Neuron (in vitro differentiated cells): ENCODE results near the gene IMPG2.

ENCODE experiments used
- H2AFZ ChIP-seq: one replicate; pipeline ENCODE4 v1.6.1; 2013; ENCODE audit warnings: low read depth, mild to moderate bottlenecking, inconsistent platforms, low read length, moderate library complexity
- H3K27me3 ChIP-seq: one replicate; pipeline ENCODE4 v1.6.1; 2013; ENCODE audit warnings: low read length; ENCODE audit not compliant: insufficient read depth
- H3K36me3 ChIP-seq: one replicate; pipeline ENCODE4 v1.6.1; 2013; ENCODE audit warnings: low read length; ENCODE audit not compliant: insufficient read depth
- H3K4me1 ChIP-seq: one replicate; pipeline ENCODE4 v1.6.1; 2013; ENCODE audit warnings: low read length; ENCODE audit not compliant: insufficient read depth
- H3K4me3 ChIP-seq: 2 replicates; pipeline ENCODE4 v1.5.1; 2013; ENCODE audit warnings: mild to moderate bottlenecking, low read length, moderate library complexity
- H3K9me3 ChIP-seq: one replicate; pipeline ENCODE4 v1.6.1; 2013; ENCODE audit warnings: low read length

Gene IMPG2

GRCh38 chr3:101217472-101218245, 102.7 kb downstream of the IMPG2 start:
- Histone ChIP-seq H3K27me3 (no peaks in the 10 kb centered on the region), H3K4me3 (no peak overlapping the region), H3K9me3 (peaks cover 6% of the 10 kb centered on the region), H2AFZ (no peak overlapping the region), H3K36me3 (no peaks in the 10 kb centered on the region), H3K4me1 (no peaks in the 10 kb centered on the region)

GRCh38 chr3:101216710-101217465, 103.5 kb downstream of the IMPG2 start:
- H3K4me1 ChIP-seq = no peaks in the 10 kb centered on the region
- H3K4me3 ChIP-seq = no peak overlapping the region
- H3K9me3 ChIP-seq = peaks cover 6% of the 10 kb centered on the region
- H3K36me3 ChIP-seq = no peaks in the 10 kb centered on the region
- no peaks in the 10 kb centered on the region for H3K27me3 ChIP-seq
- H2AFZ ChIP-seq = no peak overlapping the region

- H3K9me3 ChIP-seq = peaks cover 3% of the 10 kb centered on the region
- H3K36me3 ChIP-seq = no peaks in the 10 kb centered on the region
- H3K4me1 ChIP-seq = no peaks in the 10 kb centered on the region
- H3K27me3 ChIP-seq = no peaks in the 10 kb centered on the region
- no peak overlapping the region for H2AFZ ChIP-seq
- no peak overlapping the region for H3K4me3 ChIP-seq
Measured at GRCh38 chr3:101212730-101213129, 107.6 kb downstream of the IMPG2 start.

GRCh38 chr3:101204246-101204645, 116.1 kb downstream of the IMPG2 start:
- no peaks in the 10 kb centered on the region for H3K27me3 ChIP-seq
- H3K4me3 ChIP-seq = no peak overlapping the region
- peaks cover 3% of the 10 kb centered on the region for H3K4me1 ChIP-seq
- no peaks in the 10 kb centered on the region for H3K9me3 ChIP-seq
- no peak overlapping the region for H2AFZ ChIP-seq
- H3K36me3 ChIP-seq = no peaks in the 10 kb centered on the region

GRCh38 chr3:101203411-101203810, 117.0 kb downstream of the IMPG2 start:
- H3K36me3 ChIP-seq = no peaks in the 10 kb centered on the region
- no peak overlapping the region for H2AFZ ChIP-seq
- no peaks in the 10 kb centered on the region for H3K9me3 ChIP-seq
- no peaks in the 10 kb centered on the region for H3K27me3 ChIP-seq
- no peak overlapping the region for H3K4me3 ChIP-seq
- H3K4me1 ChIP-seq = peaks cover 3% of the 10 kb centered on the region

GRCh38 chr3:101202640-101203039, 117.7 kb downstream of the IMPG2 start:
- H3K4me1 ChIP-seq = peaks cover 3% of the 10 kb centered on the region
- H3K27me3 ChIP-seq = no peaks in the 10 kb centered on the region

GRCh38 chr3:101200461-101200860, 119.9 kb downstream of the IMPG2 start:
- Histone ChIP-seq H3K36me3 (no peaks in the 10 kb centered on the region), H3K9me3 (no peaks in the 10 kb centered on the region), H3K4me1 (peaks cover 3% of the 10 kb centered on the region), H3K27me3 (no peaks in the 10 kb centered on the region), H2AFZ (no peak overlapping the region), H3K4me3 (no peak overlapping the region)

More at GRCh38 chr3:101202640-101203039, 117.7 kb downstream of the IMPG2 start:
- Histone ChIP-seq H3K4me3 (no peak overlapping the region), H2AFZ (no peak overlapping the region), H3K36me3 (no peaks in the 10 kb centered on the region), H3K9me3 (no peaks in the 10 kb centered on the region)

- no peaks in the 10 kb centered on the region for H3K4me1 ChIP-seq
- no peaks in the 10 kb centered on the region for H3K36me3 ChIP-seq
- H3K9me3 ChIP-seq = no peaks in the 10 kb centered on the region
- no peak overlapping the region for H2AFZ ChIP-seq
- no peaks in the 10 kb centered on the region for H3K27me3 ChIP-seq
- no peak overlapping the region for H3K4me3 ChIP-seq
Measured at GRCh38 chr3:101195951-101196713, 124.2 kb downstream of the IMPG2 start.

- no peaks in the 10 kb centered on the region for H3K9me3 ChIP-seq
- H3K27me3 ChIP-seq = no peaks in the 10 kb centered on the region
- H3K4me3 ChIP-seq = no peak overlapping the region
- H2AFZ ChIP-seq = no peak overlapping the region
- H3K36me3 ChIP-seq = no peaks in the 10 kb centered on the region
- H3K4me1 ChIP-seq = no peaks in the 10 kb centered on the region
Measured at GRCh38 chr3:101194392-101194791, 126.0 kb downstream of the IMPG2 start.

GRCh38 chr3:101193957-101194356, 126.4 kb downstream of the IMPG2 start:
- Histone ChIP-seq H3K36me3 (no peaks in the 10 kb centered on the region), H3K9me3 (no peaks in the 10 kb centered on the region), H3K4me1 (no peaks in the 10 kb centered on the region), H3K4me3 (no peak overlapping the region), H2AFZ (no peak overlapping the region), H3K27me3 (no peaks in the 10 kb centered on the region)

GRCh38 chr3:101189796-101190195, 130.6 kb downstream of the IMPG2 start:
- Histone ChIP-seq H3K27me3 (no peaks in the 10 kb centered on the region), H2AFZ (no peak overlapping the region), H3K4me3 (no peak overlapping the region), H3K36me3 (no peaks in the 10 kb centered on the region), H3K4me1 (no peaks in the 10 kb centered on the region), H3K9me3 (no peaks in the 10 kb centered on the region)

- no peaks in the 10 kb centered on the region for H3K4me1 ChIP-seq
- no peaks in the 10 kb centered on the region for H3K9me3 ChIP-seq
- no peaks in the 10 kb centered on the region for H3K36me3 ChIP-seq
- no peak overlapping the region for H2AFZ ChIP-seq
- no peak overlapping the region for H3K4me3 ChIP-seq
- no peaks in the 10 kb centered on the region for H3K27me3 ChIP-seq
Measured at GRCh38 chr3:101189176-101189575, 131.2 kb downstream of the IMPG2 start.

- no peaks in the 10 kb centered on the region for H3K27me3 ChIP-seq
- H3K36me3 ChIP-seq = no peaks in the 10 kb centered on the region
- H2AFZ ChIP-seq = no peak overlapping the region
- no peaks in the 10 kb centered on the region for H3K4me1 ChIP-seq
- no peaks in the 10 kb centered on the region for H3K9me3 ChIP-seq
- no peak overlapping the region for H3K4me3 ChIP-seq
Measured at GRCh38 chr3:101185341-101185740, 135.0 kb downstream of the IMPG2 start.
